IMR-90 (cell line): ENCODE results near the gene IRAK4. TPM values are rescaled to one million over a fixed set of nuclear protein-coding genes. Genes with fewer than 3 reads are reported as not detected.
A peak's percentile ranks its signal among the peaks of the same experiment; 100 is the strongest.

ENCODE experiments used
- ATAC-seq: fragments of 200-7000 bp; cut with Tn5 transposase; 2 replicates; pipeline ENCODE4 v1.9.1; 2020; ENCODE audit warnings: low read depth, mild to moderate bottlenecking, moderate library complexity
- BruUV-seq: library from RNA; stranded (reverse); fragments of 400-500 nt; replicated peaks from 2 replicates; lab custom pipeline; 2021; lab: Mats Ljungman, UMichigan
- CTCF ChIA-PET: fragments of 300-600 bp; formaldehyde crosslinking; extraction: SDS; loops from one replicate; lab custom pipeline; 2021; ENCODE audit warnings: antibody characterized with exemption; lab: Yijun Ruan, JAX
- POLR2A ChIA-PET: fragments of 300-600 bp; sonication (Branson Sonifier 250); formaldehyde crosslinking; loops from one replicate; lab custom pipeline; 2022; ENCODE audit warnings: antibody characterized with exemption; ENCODE audit not compliant: unreplicated experiment; lab: Charles Lee
- DNase-seq: peaks from one replicate; pipeline ENCODE4 v3.0.0; 2013
- H2AFZ ChIP-seq: replicated peaks from 2 replicates; pipeline ENCODE3; 2013; ENCODE audit warnings: low read length, mild to moderate bottlenecking; ENCODE audit not compliant: poor library complexity
- H2AK5ac ChIP-seq: 2 replicates; pipeline ENCODE4 v1.6.1; 2013; ENCODE audit warnings: low read depth, low read length, inconsistent platforms
- H2AK9ac ChIP-seq: replicated peaks from 2 replicates; pipeline ENCODE3; 2013; ENCODE audit warnings: mild to moderate bottlenecking, low read depth, low read length, moderate library complexity; ENCODE audit not compliant: poor library complexity
- H2BK120ac ChIP-seq: 2 replicates; pipeline ENCODE4 v1.6.1; 2013; ENCODE audit warnings: low read depth, low read length, inconsistent platforms
- H2BK15ac ChIP-seq: 3 replicates; pipeline ENCODE4 v1.6.1; 2013; ENCODE audit warnings: low read depth, low read length, inconsistent platforms
- H2BK20ac ChIP-seq: 2 replicates; pipeline ENCODE4 v1.6.1; 2013; ENCODE audit warnings: low read depth, mild to moderate bottlenecking, inconsistent platforms, low read length, moderate library complexity
- H2BK5ac ChIP-seq: 2 replicates; pipeline ENCODE4 v1.6.1; 2013; ENCODE audit warnings: mild to moderate bottlenecking, low read depth, low read length, inconsistent platforms; ENCODE audit not compliant: poor library complexity, severe bottlenecking
- H3K14ac ChIP-seq: replicated peaks from 2 replicates; pipeline ENCODE4 v1.6.1; 2013; ENCODE audit warnings: low read depth, low read length, inconsistent platforms
- H3K18ac ChIP-seq: 2 replicates; pipeline ENCODE4 v1.6.1; 2013; ENCODE audit warnings: low read depth, low read length, control low read depth
- H3K23ac ChIP-seq: 2 replicates; pipeline ENCODE4 v1.6.1; 2013; ENCODE audit warnings: low read depth, low read length, inconsistent platforms
- H3K27ac ChIP-seq: 2 replicates; pipeline ENCODE4 v1.5.1; 2013; ENCODE audit warnings: mild to moderate bottlenecking, control low read depth, low read length; ENCODE audit not compliant: insufficient read depth
- H3K27me3 ChIP-seq: 2 replicates; pipeline ENCODE4 v1.6.1; 2013; ENCODE audit warnings: low read length; ENCODE audit not compliant: control insufficient read depth, insufficient read depth
- H3K36me3 ChIP-seq: 2 replicates; pipeline ENCODE4 v1.6.1; 2013; ENCODE audit warnings: low read length, mixed read lengths; ENCODE audit not compliant: control insufficient read depth, insufficient read depth
- H3K4ac ChIP-seq: 2 replicates; pipeline ENCODE4 v1.6.1; 2013; ENCODE audit warnings: low read depth, low read length, inconsistent platforms
- H3K4me1 ChIP-seq: 2 replicates; pipeline ENCODE4 v1.6.1; 2013; ENCODE audit warnings: low read length, mixed read lengths; ENCODE audit not compliant: control insufficient read depth, insufficient read depth
- H3K4me2 ChIP-seq: 2 replicates; pipeline ENCODE4 v1.6.1; 2013; ENCODE audit warnings: low read depth, mild to moderate bottlenecking, control low read depth, low read length, moderate library complexity
- H3K4me3 ChIP-seq: 2 replicates; pipeline ENCODE4 v1.5.1; 2013; ENCODE audit warnings: low read depth, mild to moderate bottlenecking, control low read depth, low read length, moderate library complexity; ENCODE audit not compliant: insufficient read depth
- H3K56ac ChIP-seq: 2 replicates; pipeline ENCODE4 v1.6.1; 2013; ENCODE audit warnings: low read length, inconsistent platforms; ENCODE audit not compliant: insufficient read depth; ENCODE audit errors: extremely low read depth
- H3K79me1 ChIP-seq, 2 experiments: 2 replicates each; pipeline ENCODE4 v1.6.1; 2013; ENCODE audit warnings: low read length in 2 of 2, inconsistent platforms in 1 of 2, low read depth in 1 of 2
- H3K9ac ChIP-seq: 2 replicates; pipeline ENCODE4 v1.6.1; 2013; ENCODE audit warnings: low read depth, low read length, control low read depth
- H3K9me1 ChIP-seq: 2 replicates; pipeline ENCODE4 v1.6.1; 2013; ENCODE audit warnings: low read length, inconsistent platforms; ENCODE audit not compliant: insufficient read depth
- H3K9me3 ChIP-seq: 2 replicates; pipeline ENCODE4 v1.6.1; 2013; ENCODE audit warnings: low read length; ENCODE audit not compliant: control insufficient read depth, insufficient read depth
- H4K20me1 ChIP-seq: 2 replicates; pipeline ENCODE4 v1.6.1; 2013; ENCODE audit warnings: low read length, inconsistent platforms; ENCODE audit not compliant: insufficient read depth
- H4K5ac ChIP-seq: 2 replicates; pipeline ENCODE4 v1.6.1; 2013; ENCODE audit warnings: mild to moderate bottlenecking, low read depth, low read length, control low read depth
- H4K8ac ChIP-seq, 2 experiments: 2 replicates each; pipeline ENCODE4 v1.6.1; 2013; ENCODE audit warnings: low read depth in 2 of 2, low read length in 2 of 2, control low read depth in 1 of 2, inconsistent platforms in 1 of 2
- H4K91ac ChIP-seq: 2 replicates; pipeline ENCODE4 v1.6.1; 2013; ENCODE audit warnings: low read depth, low read length, inconsistent platforms; ENCODE audit not compliant: insufficient read depth
- BHLHE40 ChIP-seq: fragments of 150-350 bp; IDR thresholded peaks from 2 replicates; pipeline ENCODE4 v1.6.1; 2016; ENCODE audit warnings: mild to moderate bottlenecking, low read depth, low read length
- ELK1 ChIP-seq: fragments of 150-350 bp; IDR thresholded peaks from 2 replicates; pipeline ENCODE4 v1.6.1; 2016; ENCODE audit warnings: low read depth, mild to moderate bottlenecking, low read length, moderate library complexity, borderline replicate concordance
- MAZ ChIP-seq: IDR thresholded peaks from 2 replicates; pipeline ENCODE4 v1.6.1; 2012; ENCODE audit warnings: low read depth, mild to moderate bottlenecking, low read length, improper control_type of control experiment, moderate library complexity, borderline replicate concordance
- MXI1 ChIP-seq: IDR thresholded peaks from 2 replicates; pipeline ENCODE4 v1.6.1; 2012; ENCODE audit warnings: low read depth, mild to moderate bottlenecking, low read length, moderate library complexity, borderline replicate concordance
- POLR2A ChIP-seq: IDR thresholded peaks from 2 replicates; pipeline ENCODE4 v1.6.1; 2012; ENCODE audit warnings: mild to moderate bottlenecking, low read depth, low read length
- RAD21 ChIP-seq: IDR thresholded peaks from 2 replicates; pipeline ENCODE4 v1.6.1; 2012; ENCODE audit warnings: low read length, improper control_type of control experiment
- WGBS, 2 experiments: methylation state at CpG; one replicate each; pipeline versions ENCODE4 v1.1.5 to v1.1.7; 2013; ENCODE audit warnings: missing lambda C conversion rate in 2 of 2; ENCODE audit not compliant: insufficient read length in 1 of 2; ENCODE audit errors: extremely low coverage in 2 of 2; 5-methylcytosine and 5-hydroxymethylcytosine counted together
- dilution Hi-C: fragments of 300-500 bp; cut with HindIII; formaldehyde crosslinking; loops from one replicate; pipeline ENCODE4 v1.14.3; 2018; ENCODE audit warnings: low sequenced_read_pairs; ENCODE audit not compliant: unreplicated experiment
- in situ Hi-C: fragments of 300-500 bp; cut with MboI; formaldehyde crosslinking; loops from 3 replicates; pipeline ENCODE4 v1.14.3; 2019; ENCODE audit warnings: low sequenced_read_pairs, inconsistent platforms, mixed read lengths
- intact Hi-C: fragments of 100-400 bp; cut with micrococcal nuclease; formaldehyde crosslinking; loops from 2 replicates; pipeline ENCODE4 v1.10.0; 2022
- polyA plus RNA-seq, 3 experiments: library from polyadenylated mRNA; depleted of rRNA; stranded (reverse); fragments of >200 nt; gene quantifications; 2 replicates each; pipeline ENCODE4 v1.2.3, GENCODE V29; 2012; ENCODE audit warnings: low replicate concordance in 1 of 3
- total RNA-seq: library from RNA; depleted of rRNA; stranded (reverse); fragments of >200 nt; gene quantifications from 2 replicates; pipeline ENCODE4 v1.2.3, GENCODE V29; 2012

Gene IRAK4
- total and polyA plus RNA-seq, 2 of the 4 experiments (the other 2 are of a cell fraction): 12.6 to 27.6 TPM

GRCh38 chr12:43815416-43815815 is 56.7 kb downstream of the IRAK4 start:
- no peaks in the 10 kb centered on the region for H4K20me1 ChIP-seq
- WGBS, 2 experiments: no CpG with 5 or more reads among the region's 3 CpGs
- H3K4me2 ChIP-seq: no peak overlapping the region
- H3K18ac ChIP-seq: no peak overlapping the region
- dilution Hi-C loops: no loop called here
- no peak overlapping the region for H2BK120ac ChIP-seq
- H3K4me3 ChIP-seq: no peak overlapping the region
- no peak for ATAC-seq
- H2AFZ ChIP-seq: peak overlapping the region; percentile 51
- H2BK20ac ChIP-seq: no peak overlapping the region
- in situ Hi-C loops: no loop called here
- H3K9me1 ChIP-seq: no peaks in the 10 kb centered on the region; the same call in 1 of the 2 replicates
- H3K23ac ChIP-seq: no peak overlapping the region
- H4K8ac ChIP-seq: no peak overlapping the region
- no peak overlapping the region for H3K27ac ChIP-seq
- BruUV-seq: no TSS peak
- H3K4ac ChIP-seq: no peak overlapping the region
- intact Hi-C loops: no loop called here
- no peak overlapping the region for H2BK5ac ChIP-seq
- H3K27me3 ChIP-seq: no peaks in the 10 kb centered on the region; the same call in none of the 2 replicates
- H2BK15ac ChIP-seq: no peak overlapping the region
- POLR2A ChIA-PET: no interaction called here
- H4K91ac ChIP-seq: no peak overlapping the region
- no peak overlapping the region for H2AK9ac ChIP-seq
- H4K5ac ChIP-seq: no peak overlapping the region
- H3K56ac ChIP-seq: no peak overlapping the region
- no peaks in the 10 kb centered on the region for H3K79me1 ChIP-seq
- no peak overlapping the region for H2AK5ac ChIP-seq
- no peak for TF ChIP-seq MXI1
- no peak for TF ChIP-seq BHLHE40
- TF ChIP-seq ELK1: no peak
- no peak for TF ChIP-seq RAD21
- no peak for TF ChIP-seq MAZ
- no peak for TF ChIP-seq POLR2A
- no peak overlapping the region for H3K14ac ChIP-seq
- H3K9me3 ChIP-seq: no peaks in the 10 kb centered on the region
- DNase-seq: no peak
- H3K4me1 ChIP-seq: no peaks in the 10 kb centered on the region
- CTCF ChIA-PET: no interaction called here
- no peak overlapping the region for H3K9ac ChIP-seq
- no peaks in the 10 kb centered on the region for H3K36me3 ChIP-seq
